Measurements from ENCODE around the gene VAT1L. TPM values are rescaled to one million over a fixed set of nuclear protein-coding genes. Genes with fewer than 3 reads are reported as not detected.

The VAT1L gene
- total and polyA plus RNA-seq, 4 donors, result 0.17 to 0.98 (median 0.26) TPM

DNA sequence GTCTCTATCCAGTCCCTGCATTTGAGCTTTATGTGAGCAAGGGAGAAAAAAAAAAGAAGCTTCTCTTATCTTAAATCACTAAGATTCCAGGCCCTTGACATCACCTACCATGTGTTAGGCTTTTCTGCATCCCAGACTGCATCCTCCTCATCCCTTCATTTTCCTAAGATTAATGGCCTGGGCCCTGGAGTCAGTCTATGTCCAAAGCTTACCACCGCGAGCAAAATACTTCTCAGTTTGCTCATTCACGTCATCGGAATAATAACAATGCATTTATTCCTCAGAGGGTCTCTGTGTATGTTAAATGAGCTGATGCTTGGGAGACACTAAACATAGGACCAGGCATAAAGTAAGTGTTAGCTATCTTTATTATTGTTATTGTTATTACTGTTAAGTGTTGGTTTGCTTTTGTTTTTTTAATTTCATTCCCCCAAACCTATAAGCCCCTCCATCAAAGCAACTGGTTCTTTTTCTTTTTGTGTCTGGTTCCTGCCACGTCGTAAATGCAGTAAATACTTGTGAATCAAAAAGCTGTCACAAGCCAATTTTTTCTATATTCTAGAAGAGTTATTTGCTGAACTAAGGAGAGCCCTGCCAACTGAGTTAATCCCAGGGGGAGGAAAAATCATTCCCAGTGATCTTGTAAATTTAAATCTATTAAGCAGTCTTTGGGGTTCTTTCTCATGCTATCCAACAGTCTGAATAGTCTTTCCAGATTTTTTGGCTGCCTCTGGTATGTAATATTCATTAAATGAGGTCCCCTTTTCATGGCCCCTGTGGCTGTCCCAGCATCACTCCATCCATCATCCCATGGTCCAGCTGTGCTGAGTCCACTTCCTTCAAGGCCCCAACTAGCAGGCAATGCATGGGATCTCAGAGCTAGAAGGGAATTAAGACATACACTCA is 46.5 kb downstream of the VAT1L start:
- Histone ChIP-seq H3K27ac (ENCODE audit: low read depth in 1 of 2, low read length in 2 of 2) (no peak overlapping the region), H3K27me3 (ENCODE audit: control insufficient read depth in 4 of 4, insufficient read depth in 4 of 4, low read length in 3 of 4) (no peaks in the 10 kb centered on the region), H3K4me1 (ENCODE audit: control insufficient read depth in 4 of 4, insufficient read depth in 4 of 4, low read length in 3 of 4) (peaks cover 0 to 4% (median 0%) of the 10 kb centered on the region in 4 donors), H3K4me3 (ENCODE audit: low read depth in 1 of 3, low read length in 3 of 3) (no peak overlapping the region), H3K9me3 (ENCODE audit: control insufficient read depth in 4 of 4, low read length in 3 of 4) (no peaks in the 10 kb centered on the region), H3K36me3 (ENCODE audit: control insufficient read depth in 4 of 4, insufficient read depth in 3 of 4, low read depth in 1 of 4, low read length in 3 of 4) (no peaks in the 10 kb centered on the region), H3K9ac (ENCODE audit: low read depth in 1 of 2, low read length in 2 of 2) (no peak overlapping the region)
- 93% methylated on average over 6 of the region's 6 CpGs for WGBS
- no peak for TF ChIP-seq HNF4A (conservative IDR thresholded peaks at IDR 0.05)
- TF ChIP-seq RAD21 (IDR thresholded peaks at IDR 0.05), result no peak
- TF ChIP-seq NR2F2 (IDR thresholded peaks at IDR 0.05), result no peak
- TF ChIP-seq, protein P1, sequence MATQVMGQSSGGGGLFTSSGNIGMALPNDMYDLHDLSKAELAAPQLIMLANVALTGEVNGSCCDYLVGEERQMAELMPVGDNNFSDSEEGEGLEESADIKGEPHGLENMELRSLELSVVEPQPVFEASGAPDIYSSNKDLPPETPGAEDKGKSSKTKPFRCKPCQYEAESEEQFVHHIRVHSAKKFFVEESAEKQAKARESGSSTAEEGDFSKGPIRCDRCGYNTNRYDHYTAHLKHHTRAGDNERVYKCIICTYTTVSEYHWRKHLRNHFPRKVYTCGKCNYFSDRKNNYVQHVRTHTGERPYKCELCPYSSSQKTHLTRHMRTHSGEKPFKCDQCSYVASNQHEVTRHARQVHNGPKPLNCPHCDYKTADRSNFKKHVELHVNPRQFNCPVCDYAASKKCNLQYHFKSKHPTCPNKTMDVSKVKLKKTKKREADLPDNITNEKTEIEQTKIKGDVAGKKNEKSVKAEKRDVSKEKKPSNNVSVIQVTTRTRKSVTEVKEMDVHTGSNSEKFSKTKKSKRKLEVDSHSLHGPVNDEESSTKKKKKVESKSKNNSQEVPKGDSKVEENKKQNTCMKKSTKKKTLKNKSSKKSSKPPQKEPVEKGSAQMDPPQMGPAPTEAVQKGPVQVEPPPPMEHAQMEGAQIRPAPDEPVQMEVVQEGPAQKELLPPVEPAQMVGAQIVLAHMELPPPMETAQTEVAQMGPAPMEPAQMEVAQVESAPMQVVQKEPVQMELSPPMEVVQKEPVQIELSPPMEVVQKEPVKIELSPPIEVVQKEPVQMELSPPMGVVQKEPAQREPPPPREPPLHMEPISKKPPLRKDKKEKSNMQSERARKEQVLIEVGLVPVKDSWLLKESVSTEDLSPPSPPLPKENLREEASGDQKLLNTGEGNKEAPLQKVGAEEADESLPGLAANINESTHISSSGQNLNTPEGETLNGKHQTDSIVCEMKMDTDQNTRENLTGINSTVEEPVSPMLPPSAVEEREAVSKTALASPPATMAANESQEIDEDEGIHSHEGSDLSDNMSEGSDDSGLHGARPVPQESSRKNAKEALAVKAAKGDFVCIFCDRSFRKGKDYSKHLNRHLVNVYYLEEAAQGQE (IDR thresholded peaks at IDR 0.05), result no peak
- TF ChIP-seq TAF1 (conservative IDR thresholded peaks at IDR 0.05), result no peak
- TF ChIP-seq GABPA (IDR thresholded peaks at IDR 0.05 in 1 of 2, conservative IDR thresholded peaks at IDR 0.05 in 1 of 2), result no peak
- TF ChIP-seq, protein P2, sequence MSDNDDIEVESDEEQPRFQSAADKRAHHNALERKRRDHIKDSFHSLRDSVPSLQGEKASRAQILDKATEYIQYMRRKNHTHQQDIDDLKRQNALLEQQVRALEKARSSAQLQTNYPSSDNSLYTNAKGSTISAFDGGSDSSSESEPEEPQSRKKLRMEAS (IDR thresholded peaks at IDR 0.05), result no peak
- no peak for TF ChIP-seq JUND (IDR thresholded peaks at IDR 0.05)
- TF ChIP-seq HNF4G (IDR thresholded peaks at IDR 0.05), result no peak
- no peak for TF ChIP-seq YY1 (IDR thresholded peaks at IDR 0.05)
- no peak for TF ChIP-seq SP1 (IDR thresholded peaks at IDR 0.05)
- TF ChIP-seq, protein P3, sequence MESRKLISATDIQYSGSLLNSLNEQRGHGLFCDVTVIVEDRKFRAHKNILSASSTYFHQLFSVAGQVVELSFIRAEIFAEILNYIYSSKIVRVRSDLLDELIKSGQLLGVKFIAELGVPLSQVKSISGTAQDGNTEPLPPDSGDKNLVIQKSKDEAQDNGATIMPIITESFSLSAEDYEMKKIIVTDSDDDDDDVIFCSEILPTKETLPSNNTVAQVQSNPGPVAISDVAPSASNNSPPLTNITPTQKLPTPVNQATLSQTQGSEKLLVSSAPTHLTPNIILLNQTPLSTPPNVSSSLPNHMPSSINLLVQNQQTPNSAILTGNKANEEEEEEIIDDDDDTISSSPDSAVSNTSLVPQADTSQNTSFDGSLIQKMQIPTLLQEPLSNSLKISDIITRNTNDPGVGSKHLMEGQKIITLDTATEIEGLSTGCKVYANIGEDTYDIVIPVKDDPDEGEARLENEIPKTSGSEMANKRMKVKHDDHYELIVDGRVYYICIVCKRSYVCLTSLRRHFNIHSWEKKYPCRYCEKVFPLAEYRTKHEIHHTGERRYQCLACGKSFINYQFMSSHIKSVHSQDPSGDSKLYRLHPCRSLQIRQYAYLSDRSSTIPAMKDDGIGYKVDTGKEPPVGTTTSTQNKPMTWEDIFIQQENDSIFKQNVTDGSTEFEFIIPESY (IDR thresholded peaks at IDR 0.05), result no peak
- no peak for DNase-seq (ENCODE audit: low spot score)

DNA sequence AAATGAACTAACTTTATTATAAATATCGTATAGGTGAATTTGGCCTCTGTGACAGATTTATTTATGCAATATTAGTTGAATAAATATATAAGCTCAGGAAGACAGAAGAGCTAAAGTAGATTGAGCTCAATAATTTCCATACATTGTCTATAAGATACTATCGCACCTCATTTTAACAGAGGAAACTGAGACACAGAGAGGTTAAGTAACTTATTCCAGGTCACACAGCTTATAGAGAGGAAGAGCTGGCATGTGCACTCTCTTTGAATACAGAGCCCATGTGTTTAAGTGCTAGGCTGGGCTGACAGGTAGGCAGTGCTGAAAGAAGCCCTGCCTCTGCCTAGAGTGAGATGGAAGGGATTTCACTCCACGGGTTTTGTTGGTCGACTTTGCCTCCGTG is 48.4 kb downstream of the VAT1L start:
- Histone ChIP-seq H3K27ac (ENCODE audit: low read depth in 1 of 2, low read length in 2 of 2) (no peak overlapping the region), H3K36me3 (ENCODE audit: control insufficient read depth in 4 of 4, insufficient read depth in 3 of 4, low read depth in 1 of 4, low read length in 3 of 4) (no peaks in the 10 kb centered on the region), H3K9ac (ENCODE audit: low read depth in 1 of 2, low read length in 2 of 2) (no peak overlapping the region), H3K9me3 (ENCODE audit: control insufficient read depth in 4 of 4, low read length in 3 of 4) (no peaks in the 10 kb centered on the region), H3K4me1 (ENCODE audit: control insufficient read depth in 4 of 4, insufficient read depth in 4 of 4, low read length in 3 of 4) (peaks cover 0 to 7% (median 0%) of the 10 kb centered on the region in 4 donors), H3K4me3 (ENCODE audit: low read depth in 1 of 3, low read length in 3 of 3) (no peak overlapping the region), H3K27me3 (ENCODE audit: control insufficient read depth in 4 of 4, insufficient read depth in 4 of 4, low read length in 3 of 4) (no peaks in the 10 kb centered on the region)
- TF ChIP-seq HNF4G (IDR thresholded peaks at IDR 0.05) (no peak), JUND (IDR thresholded peaks at IDR 0.05) (no peak), SP1 (IDR thresholded peaks at IDR 0.05) (no peak)
- TF ChIP-seq, protein P2 (IDR thresholded peaks at IDR 0.05), result no peak
- TF ChIP-seq, protein P3 (IDR thresholded peaks at IDR 0.05), result no peak
- DNase-seq (ENCODE audit: low spot score), result no peak
- 94% methylated on average over 5 of the region's 5 CpGs for WGBS
